Measurements from ENCODE around the gene BTC.

The BTC gene, protein sequence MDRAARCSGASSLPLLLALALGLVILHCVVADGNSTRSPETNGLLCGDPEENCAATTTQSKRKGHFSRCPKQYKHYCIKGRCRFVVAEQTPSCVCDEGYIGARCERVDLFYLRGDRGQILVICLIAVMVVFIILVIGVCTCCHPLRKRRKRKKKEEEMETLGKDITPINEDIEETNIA

DNA sequence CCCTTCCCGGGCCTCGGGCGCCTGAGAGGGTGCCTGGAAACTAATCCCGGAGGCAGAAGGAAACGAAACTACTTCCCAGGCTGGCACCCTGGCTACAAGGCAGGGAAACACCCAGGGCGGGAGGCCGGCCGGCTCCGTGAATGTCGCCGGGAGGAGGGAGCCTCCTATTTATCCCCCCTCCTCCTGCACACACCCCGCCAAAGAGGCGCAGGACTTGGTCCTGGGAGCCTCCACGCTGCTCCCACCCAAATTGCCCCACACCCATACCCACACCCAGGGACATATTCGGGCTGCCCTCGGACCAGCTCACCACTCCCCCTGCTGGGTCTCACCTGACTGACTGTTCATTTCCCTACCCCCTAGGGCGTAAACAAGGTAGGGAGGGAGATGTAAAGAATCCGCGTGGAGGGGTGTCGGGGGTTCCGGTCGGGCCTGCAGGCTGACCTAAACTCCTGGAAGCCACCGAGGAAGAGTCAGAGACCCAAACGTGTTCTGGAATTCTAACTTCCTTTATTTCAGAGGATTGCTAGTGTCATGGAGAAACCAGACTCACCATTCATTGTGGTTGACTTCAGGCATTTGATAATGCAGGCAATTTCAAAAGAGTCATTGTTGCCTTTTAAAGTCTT lies at the start of gene BTC:
TSS of gene BTC (minus strand) at position 142 of the 629 bp plus-strand sequence. CDS start 198 bp downstream, outside the sequence.
- DNase-seq (ENCODE audit: low read depth in 2 of 2), result peak; percentile 7 to 19
- H3K4me3 ChIP-seq (replicated peaks in 1 of 2; ENCODE audit: low read depth in 2 of 2, low read length in 2 of 2), result peak within 1 kb of the TSS; percentile 57 to 64

DNA sequence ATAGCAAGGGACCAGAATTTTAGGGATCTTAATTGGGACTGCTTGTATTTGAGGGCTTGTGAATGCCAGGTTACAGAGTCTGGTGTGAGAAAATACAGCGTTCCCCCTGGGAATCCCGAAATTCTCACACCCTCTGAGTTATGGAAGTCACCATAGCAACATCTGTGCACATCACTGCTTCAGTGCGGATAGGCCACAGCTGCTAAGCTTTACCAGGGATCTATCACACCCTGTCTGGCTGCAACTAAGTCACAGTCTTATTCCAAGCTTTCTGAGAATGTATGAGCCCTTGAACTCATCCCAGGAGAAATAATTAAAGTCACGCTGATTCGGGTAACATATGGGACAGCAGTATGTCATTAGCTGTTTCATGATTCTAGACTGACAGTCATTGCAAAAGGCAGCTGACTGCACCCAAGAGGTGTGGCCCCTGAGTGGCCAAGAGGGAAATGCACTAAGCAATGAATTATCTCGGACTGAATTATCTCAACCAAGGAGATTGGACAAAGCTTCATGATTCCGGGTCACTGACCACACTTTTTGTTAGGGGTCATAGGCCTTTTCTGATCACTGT lies 46.7 kb upstream of the BTC start:
- peak; percentile 14 to 19 for DNase-seq (ENCODE audit: low read depth in 2 of 2)
- TF ChIP-seq, protein P1, sequence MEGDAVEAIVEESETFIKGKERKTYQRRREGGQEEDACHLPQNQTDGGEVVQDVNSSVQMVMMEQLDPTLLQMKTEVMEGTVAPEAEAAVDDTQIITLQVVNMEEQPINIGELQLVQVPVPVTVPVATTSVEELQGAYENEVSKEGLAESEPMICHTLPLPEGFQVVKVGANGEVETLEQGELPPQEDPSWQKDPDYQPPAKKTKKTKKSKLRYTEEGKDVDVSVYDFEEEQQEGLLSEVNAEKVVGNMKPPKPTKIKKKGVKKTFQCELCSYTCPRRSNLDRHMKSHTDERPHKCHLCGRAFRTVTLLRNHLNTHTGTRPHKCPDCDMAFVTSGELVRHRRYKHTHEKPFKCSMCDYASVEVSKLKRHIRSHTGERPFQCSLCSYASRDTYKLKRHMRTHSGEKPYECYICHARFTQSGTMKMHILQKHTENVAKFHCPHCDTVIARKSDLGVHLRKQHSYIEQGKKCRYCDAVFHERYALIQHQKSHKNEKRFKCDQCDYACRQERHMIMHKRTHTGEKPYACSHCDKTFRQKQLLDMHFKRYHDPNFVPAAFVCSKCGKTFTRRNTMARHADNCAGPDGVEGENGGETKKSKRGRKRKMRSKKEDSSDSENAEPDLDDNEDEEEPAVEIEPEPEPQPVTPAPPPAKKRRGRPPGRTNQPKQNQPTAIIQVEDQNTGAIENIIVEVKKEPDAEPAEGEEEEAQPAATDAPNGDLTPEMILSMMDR (IDR thresholded peaks at IDR 0.05; ENCODE audit: low read depth, low read length), result no peak
- H3K4me3 ChIP-seq (replicated peaks in 1 of 2; ENCODE audit: low read depth in 2 of 2, low read length in 2 of 2), result no peak overlapping the region

More for the DNA sequence above, at the start of gene BTC:
- TF ChIP-seq, protein P1 (IDR thresholded peaks at IDR 0.05; ENCODE audit: low read depth, low read length), result peak; percentile 24

DNA sequence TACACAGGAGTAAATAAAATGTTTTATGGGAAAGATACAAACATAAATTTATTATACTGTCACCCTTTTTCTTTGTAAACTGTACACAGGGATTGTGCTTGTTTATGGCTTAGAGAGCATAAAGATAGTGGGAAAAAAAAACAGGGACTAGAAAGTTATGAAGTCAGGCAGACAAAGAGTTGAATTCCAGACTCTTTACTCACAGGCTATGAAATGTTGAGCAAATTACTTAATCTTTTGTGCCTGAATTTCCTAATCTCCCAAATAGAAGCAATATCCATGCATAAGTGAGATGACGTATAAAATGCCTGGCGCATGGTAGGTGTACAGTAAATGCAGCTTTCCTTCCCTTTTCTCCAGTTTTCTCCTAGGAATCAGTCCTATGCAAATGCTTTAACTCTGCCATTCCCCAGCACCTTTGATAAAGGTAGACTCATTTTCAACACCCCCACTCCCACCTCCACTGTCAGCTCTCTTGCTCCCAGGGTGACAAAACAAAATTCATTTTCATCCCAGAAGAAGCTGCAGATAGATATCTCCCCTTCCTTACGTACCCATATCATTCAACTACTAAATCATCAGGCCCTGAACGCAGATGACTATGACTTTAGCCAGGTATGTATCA lies 44.5 kb upstream of the BTC start:
- DNase-seq (ENCODE audit: low read depth in 2 of 2), result peak; percentile 70 to 86
- TF ChIP-seq, protein P1 (IDR thresholded peaks at IDR 0.05; ENCODE audit: low read depth, low read length), result no peak
- H3K4me3 ChIP-seq (replicated peaks in 1 of 2; ENCODE audit: low read depth in 2 of 2, low read length in 2 of 2), result no peak overlapping the region

DNA sequence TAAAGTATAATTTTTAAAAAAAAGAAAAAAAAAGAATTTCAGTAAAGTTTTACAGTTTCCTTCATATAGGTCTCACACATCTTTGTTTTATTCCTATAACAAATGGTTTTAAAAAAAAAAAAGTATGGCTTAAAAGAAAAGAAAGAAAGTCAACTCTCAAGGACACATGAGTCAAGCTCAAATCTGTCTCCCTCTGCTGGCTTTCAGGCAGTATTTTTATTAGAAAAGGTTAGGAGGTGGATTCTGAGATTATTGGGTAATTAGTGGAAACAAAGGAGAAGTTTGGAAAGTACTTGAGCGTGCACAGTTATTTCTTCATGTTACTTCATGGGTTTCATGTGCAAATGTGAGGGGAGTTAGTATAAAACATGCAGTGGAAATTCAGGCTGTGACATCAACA lies 36.6 kb upstream of the BTC start:
- TF ChIP-seq, protein P1 (IDR thresholded peaks at IDR 0.05; ENCODE audit: low read depth, low read length), result peak; percentile 38

DNA sequence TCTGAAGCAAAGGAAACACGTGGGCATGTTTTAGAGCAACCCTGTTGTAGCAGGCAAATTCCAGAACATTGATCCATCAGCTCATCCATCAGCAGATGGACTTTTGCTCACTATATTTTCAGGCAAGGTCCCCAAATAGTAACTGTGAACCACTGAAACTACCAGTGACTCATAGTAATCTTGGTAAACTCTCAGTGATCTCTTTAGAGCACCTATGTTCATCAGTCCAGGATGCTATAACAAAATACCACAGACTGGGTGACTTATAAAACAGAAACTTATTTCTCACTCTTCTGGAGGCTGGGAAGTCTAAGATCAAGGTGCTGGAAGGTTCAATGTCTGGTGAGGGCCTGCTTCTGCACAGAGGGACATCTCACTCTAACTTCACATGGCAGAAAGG lies 28.9 kb upstream of the BTC start:
- H3K4me3 ChIP-seq (replicated peaks in 1 of 2; ENCODE audit: low read depth in 2 of 2, low read length in 2 of 2), result no peak overlapping the region
- DNase-seq (ENCODE audit: low read depth in 2 of 2), result no peak
- TF ChIP-seq, protein P1 (IDR thresholded peaks at IDR 0.05; ENCODE audit: low read depth, low read length), result no peak

More for the DNA sequence above, 36.6 kb upstream of the BTC start:
- no peak overlapping the region for H3K4me3 ChIP-seq (replicated peaks in 1 of 2; ENCODE audit: low read depth in 2 of 2, low read length in 2 of 2)
- DNase-seq (ENCODE audit: low read depth in 2 of 2), result peak; percentile 3 to 17

DNA sequence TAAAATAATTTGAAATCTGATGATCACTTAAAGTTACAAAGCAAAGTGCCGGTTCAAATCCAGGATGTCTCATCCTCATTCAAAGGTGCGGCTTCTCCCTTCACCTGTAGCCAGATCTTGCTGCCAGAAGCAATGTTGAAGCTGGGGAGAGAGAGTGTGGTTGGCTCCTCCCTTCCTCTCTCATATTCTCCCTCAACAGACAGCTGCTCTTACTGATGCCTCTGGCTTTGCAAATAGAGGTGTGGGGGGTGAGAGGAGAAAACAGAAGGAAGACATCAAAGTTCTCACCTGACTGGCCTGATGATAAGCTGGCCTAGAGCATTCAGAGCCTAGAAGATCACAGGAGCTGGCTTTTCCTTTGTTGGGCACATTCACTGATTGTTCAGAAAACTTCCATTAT lies 28.3 kb upstream of the BTC start:
- TF ChIP-seq, protein P1 (IDR thresholded peaks at IDR 0.05; ENCODE audit: low read depth, low read length), result no peak
- no peak overlapping the region for H3K4me3 ChIP-seq (replicated peaks in 1 of 2; ENCODE audit: low read depth in 2 of 2, low read length in 2 of 2)
- no peak for DNase-seq (ENCODE audit: low read depth in 2 of 2)

All from cardiac fibroblast (primary cell).